Gastrocnemius medialis (tissue), 4 donors: ENCODE measurements around the gene ARHGAP33.

Experiments
- POLR2A ChIP-seq, 2 donors: fragments of 450-650 bp; IDR thresholded peaks; one replicate each; pipeline ENCODE4 v1.6.1; 2017; ENCODE audit warnings: antibody characterized with exemption in 2 of 2, mild to moderate bottlenecking in 2 of 2, moderate library complexity in 2 of 2
- TF ChIP-seq, protein P1 (sequence below), 5 experiments: fragments of 450-650 bp in 3 of 5; fragments of 200-600 bp in 2 of 5; sonication (generic) in 2 of 5; IDR thresholded peaks in 4 of 5; conservative IDR thresholded peaks in 1 of 5; 1 replicate in 4 of 5; 2 replicates in 1 of 5; pipeline ENCODE4 v1.5.1; 2016 to 2019; ENCODE audit warnings: antibody characterized with exemption in 5 of 5, mild to moderate bottlenecking in 3 of 5, moderate library complexity in 3 of 5

DNA sequence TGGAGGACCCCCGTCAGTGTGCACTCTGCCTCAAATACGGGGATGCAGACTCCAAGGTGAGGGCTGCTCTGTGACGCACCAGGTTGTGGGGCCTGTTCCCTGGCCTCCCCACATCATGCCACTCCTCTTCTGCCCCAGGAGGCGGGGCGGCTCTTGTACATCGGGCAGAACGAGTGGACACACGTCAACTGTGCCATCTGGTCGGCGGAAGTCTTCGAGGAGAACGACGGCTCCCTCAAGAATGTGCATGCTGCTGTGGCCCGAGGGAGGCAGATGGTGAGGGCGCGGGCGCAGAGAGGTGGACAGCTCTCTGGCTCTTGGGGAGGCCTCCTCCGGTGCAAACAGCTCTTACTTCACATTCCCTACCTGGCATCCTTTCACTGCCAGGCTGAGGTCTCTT is 46.3 kb upstream of the ARHGAP33 start:
- TF ChIP-seq, protein P1, sequence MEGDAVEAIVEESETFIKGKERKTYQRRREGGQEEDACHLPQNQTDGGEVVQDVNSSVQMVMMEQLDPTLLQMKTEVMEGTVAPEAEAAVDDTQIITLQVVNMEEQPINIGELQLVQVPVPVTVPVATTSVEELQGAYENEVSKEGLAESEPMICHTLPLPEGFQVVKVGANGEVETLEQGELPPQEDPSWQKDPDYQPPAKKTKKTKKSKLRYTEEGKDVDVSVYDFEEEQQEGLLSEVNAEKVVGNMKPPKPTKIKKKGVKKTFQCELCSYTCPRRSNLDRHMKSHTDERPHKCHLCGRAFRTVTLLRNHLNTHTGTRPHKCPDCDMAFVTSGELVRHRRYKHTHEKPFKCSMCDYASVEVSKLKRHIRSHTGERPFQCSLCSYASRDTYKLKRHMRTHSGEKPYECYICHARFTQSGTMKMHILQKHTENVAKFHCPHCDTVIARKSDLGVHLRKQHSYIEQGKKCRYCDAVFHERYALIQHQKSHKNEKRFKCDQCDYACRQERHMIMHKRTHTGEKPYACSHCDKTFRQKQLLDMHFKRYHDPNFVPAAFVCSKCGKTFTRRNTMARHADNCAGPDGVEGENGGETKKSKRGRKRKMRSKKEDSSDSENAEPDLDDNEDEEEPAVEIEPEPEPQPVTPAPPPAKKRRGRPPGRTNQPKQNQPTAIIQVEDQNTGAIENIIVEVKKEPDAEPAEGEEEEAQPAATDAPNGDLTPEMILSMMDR (IDR thresholded peaks at IDR 0.05 in 4 of 5, conservative IDR thresholded peaks at IDR 0.05 in 1 of 5), result no peak
- TF ChIP-seq POLR2A (IDR thresholded peaks at IDR 0.05), result no peak
